Activated CD8-positive, alpha-beta memory T cell treated with anti-CD3 and anti-CD28 coated beads for 36 hours (primary cell): ENCODE data around the gene SLC20A1. TPM values are rescaled to one million over a fixed set of nuclear protein-coding genes. Genes with fewer than 3 reads are reported as not detected.

Experiments used
- CTCF ChIA-PET: fragments of 350-600 bp; sonication (Branson Sonifier 250); formaldehyde crosslinking; loops from one replicate; lab custom pipeline; 2021; ENCODE audit warnings: antibody characterized with exemption; lab: Charles Lee
- POLR2A ChIA-PET: fragments of 350-600 bp; sonication (Branson Sonifier 250); formaldehyde crosslinking; loops from one replicate; lab custom pipeline; 2021; ENCODE audit warnings: antibody characterized with exemption; lab: Charles Lee
- total RNA-seq, 2 experiments: library from RNA; stranded (reverse); gene quantifications; one replicate each; pipeline ENCODE4 v1.2.3, GENCODE V29; 2021

SLC20A1 gene
- total RNA-seq, 2 experiments from 2014 or later = 111 TPM

DNA sequence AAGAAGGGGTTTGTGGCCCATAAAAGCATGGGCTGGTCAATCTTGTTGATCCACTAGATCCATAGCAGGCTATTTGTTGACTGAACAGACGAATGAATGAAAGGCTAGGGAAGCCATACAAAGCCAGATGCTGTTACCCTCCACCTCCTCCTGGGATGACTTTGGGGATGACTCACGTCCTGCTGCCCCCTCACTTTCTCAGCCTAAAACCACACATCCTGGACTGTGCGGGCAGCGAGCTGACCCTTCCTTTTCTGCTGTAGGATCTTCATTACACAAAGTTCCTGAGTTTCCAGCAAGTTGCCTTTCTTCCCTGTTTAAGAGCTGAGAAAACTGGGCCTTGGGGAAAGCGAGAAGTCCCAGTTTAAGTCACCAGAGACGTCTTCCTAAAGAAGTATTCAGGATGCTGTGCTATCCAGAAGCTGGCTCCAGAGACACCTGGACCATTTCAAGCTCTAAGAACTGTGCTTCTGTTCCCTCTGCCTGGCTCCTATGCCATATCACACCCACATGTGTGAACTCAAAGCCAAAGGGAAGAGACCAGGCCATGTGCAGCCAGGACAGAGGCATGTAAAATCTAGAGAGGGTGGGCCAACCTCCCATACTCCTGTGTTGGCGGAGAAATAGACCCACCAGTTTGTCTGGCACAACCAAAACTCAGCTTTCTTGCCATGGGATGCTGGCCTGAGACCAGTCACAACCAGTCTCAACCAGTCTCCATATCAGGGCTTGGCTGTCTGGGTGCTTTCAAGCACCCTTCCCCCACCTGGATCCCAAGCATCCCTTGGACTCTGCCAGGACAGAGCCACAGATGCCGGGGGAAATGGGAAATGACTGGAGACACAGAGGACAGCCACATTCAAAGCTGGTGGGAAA lies 4.7 kb upstream of the SLC20A1 start:
- ChIA-PET POLR2A (no interaction called here), CTCF (interaction anchor here (1.0 to 1.5 kb wide), 5 partner anchors 10 to 49 kb away, joined by 3 to 9 read pairs (median 4); no protein-coding TSS in a partner anchor)

DNA sequence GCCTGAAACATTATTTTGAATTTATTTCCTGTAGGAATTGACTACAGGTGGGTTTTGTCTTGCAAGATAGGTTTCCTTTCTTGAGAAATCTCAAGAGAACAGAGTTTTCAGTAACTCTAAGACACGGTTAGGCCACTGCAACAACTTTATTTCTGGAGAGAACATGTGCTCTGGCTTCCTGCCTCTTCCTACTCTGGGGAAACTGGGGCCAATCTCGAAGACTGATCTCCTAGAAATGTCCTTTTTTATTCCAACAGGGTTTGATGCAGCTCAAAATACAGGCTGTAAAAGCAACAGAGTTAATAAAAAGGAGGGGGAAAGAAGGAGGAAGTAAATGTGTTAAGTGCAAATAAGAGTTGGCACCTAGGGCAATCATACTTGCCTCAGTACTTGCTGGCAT lies 4.0 kb upstream of the SLC20A1 start:
- POLR2A ChIA-PET = no interaction called here
- CTCF ChIA-PET = interaction anchor here (1.0 to 1.6 kb wide), 5 partner anchors 11 to 85 kb away, joined by 3 to 9 read pairs (median 5); no protein-coding TSS in a partner anchor

DNA sequence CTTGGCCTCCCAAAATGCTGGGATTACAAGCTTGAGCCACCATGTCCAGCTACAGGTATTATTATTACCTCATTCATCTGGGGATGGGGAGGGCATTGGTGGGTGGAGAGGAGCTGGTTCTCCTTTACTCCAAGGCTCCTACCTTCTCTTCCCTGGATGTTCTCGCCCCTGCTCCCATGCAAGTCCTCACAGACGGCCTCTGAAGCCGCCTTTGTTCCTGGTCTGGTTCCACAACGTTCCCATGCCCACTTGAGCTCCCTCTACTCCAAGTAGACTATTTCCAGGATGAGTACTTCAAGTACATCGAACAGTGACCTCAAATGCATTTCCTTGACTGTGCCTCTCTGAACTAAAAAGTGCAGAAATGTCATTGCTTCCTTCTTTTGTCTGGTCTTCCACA lies 3.2 kb upstream of the SLC20A1 start:
- POLR2A ChIA-PET = no interaction called here
- CTCF ChIA-PET = interaction anchor here (1.6 kb wide), 1 partner anchor 84 kb away, joined by 6 read pairs; no protein-coding TSS in a partner anchor

DNA sequence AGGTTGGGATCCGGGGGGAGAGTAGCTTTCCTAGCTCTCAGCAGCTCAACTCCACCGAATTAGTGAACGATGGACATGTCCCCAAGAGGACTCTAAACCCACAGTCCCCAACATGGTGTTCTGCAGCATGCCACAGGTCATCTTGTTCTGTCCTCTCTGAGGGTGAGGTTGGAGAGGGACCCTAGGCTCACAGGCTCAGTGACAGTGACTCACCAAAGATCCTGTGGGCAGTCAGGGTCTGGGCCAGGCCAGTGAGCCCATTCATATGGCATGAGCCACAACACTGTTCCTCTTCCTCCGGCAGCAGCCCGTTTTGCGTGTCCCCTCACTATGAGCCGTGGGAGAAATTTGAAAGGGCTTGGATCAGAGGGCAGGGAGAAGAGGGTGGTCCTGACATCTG lies 2.8 kb upstream of the SLC20A1 start:
- ChIA-PET CTCF (interaction anchor here (1.6 kb wide), 1 partner anchor 84 kb away, joined by 6 read pairs; no protein-coding TSS in a partner anchor), POLR2A (no interaction called here)

DNA sequence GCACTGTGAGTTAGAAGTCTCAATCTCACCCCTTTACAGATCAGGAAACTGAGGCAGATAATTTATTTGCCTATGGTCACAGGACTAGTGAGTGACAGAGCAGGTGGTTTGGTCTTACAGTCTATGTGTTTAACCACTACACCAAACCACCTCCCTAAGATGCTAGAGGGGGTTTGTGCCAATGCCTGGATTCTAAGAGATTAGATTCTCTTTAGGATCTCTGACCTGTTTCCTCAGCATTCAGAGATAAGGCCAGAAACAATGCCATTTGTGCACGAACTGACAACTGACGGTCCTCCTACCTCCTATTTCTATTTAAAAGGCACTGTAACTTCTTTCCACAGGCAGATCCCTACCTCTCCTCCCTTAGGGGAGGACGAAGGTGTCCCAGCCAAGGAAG lies 2.3 kb upstream of the SLC20A1 start:
- CTCF ChIA-PET = interaction anchor here (3.5 to 4.9 kb wide), 2 partner anchors 8 to 16 kb away, joined by 21 to 33 read pairs; no protein-coding TSS in a partner anchor
- POLR2A ChIA-PET = no interaction called here

DNA sequence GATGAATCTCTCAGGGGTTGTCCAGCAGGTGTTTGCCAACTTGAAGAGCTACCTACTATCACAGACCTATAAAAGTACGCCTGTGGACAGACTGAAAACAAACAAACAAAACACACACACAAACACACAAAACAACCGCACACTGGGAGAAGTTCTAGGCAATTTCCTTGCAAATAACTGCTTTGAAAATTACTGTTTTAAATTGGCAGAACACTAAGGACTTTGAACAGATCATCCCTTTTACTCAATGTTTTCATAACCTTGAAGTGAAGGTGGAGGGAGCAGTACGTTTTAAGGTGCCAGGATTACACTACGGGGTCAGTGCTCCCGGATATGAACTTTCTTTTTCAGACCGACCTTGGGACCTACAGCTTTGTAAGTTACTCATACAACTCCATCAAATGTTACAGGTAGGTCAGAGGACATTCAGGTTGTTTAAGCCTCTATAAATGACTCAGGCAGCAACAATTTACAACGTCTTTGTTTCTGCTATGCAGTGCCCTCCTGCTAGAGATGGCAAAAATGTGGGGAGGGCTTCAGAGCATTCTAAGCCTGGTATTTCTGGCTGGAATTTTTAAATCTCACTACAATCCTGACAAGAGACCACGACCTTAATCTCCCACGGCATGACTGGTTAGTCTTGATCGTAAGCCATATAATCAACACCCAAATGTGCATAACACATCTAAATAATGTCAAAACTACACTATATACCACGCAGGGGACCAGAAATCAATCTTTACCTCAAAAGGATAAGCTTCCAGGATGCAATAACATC lies 1.4 kb upstream of the SLC20A1 start:
- ChIA-PET CTCF (interaction anchor here (1.1 to 4.9 kb wide), 5 partner anchors 9 to 82 kb away, joined by 4 to 33 read pairs (median 5); no protein-coding TSS in a partner anchor), POLR2A (interaction anchor here (1.2 to 2.1 kb wide), 3 partner anchors 9 to 20 kb away, joined by 3 to 14 read pairs (median 6); no protein-coding TSS in a partner anchor)

DNA sequence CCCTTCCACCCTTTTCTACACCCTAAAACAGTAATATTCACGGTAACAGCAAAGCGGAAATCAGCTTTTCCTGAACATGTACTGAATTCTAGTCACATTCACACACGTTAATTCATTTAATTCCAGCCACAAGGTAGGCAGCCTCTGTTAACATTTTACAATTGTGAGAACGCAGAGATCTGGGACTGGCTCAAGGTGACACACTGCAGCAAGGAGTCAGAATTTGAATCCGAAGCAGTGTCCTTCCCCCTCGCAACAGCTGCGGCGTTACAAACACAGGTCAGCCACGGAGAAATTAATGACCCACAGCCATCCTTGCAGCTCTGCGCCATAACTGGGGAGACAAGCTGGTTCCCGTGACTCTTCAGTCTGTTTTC lies 818 bp upstream of the SLC20A1 start:
- ChIA-PET POLR2A (interaction anchor here (0.7 to 2.1 kb wide), 6 partner anchors 10 to 22 kb away, joined by 3 to 14 read pairs (median 6); no protein-coding TSS in a partner anchor), CTCF (interaction anchor here (0.7 to 4.9 kb wide), 10 partner anchors 10 to 82 kb away, joined by 3 to 33 read pairs (median 4); no protein-coding TSS in a partner anchor)

DNA sequence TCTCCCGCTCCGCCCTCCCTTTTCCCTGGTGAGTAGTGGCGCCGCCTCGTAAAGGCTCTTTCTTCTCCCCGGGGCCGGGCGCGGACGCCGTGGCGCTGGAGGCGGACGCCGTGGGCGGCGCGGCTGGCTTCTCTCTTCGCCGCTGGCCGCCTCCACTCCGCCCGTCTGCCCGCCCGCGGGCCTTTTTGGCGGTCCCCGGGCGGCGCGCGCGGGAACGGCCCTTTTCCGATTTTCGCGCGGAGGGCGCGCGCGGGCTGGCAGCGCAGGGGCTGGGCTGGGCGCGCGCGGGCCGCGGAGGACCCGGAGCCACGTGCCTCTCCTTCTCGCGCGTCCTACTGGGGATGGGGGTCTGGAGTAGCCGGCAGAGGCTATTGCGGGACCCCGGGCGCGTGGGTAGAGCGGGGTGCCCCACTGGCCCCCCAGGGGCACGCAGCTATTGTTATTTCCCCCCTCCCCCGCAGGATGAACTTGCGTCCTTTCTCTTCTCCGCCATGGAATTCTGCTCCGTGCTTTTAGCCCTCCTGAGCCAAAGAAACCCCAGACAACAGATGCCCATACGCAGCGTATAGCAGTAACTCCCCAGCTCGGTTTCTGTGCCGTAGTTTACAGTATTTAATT lies 472 bp downstream of the SLC20A1 start:
- POLR2A ChIA-PET = interaction anchor here (0.5 to 2.1 kb wide), 8 partner anchors 10 to 64 kb away, joined by 3 to 14 read pairs (median 6); no protein-coding TSS in a partner anchor
- CTCF ChIA-PET = interaction anchor here (1.1 to 4.9 kb wide), 5 partner anchors 11 to 46 kb away, joined by 3 to 33 read pairs (median 5); no protein-coding TSS in a partner anchor

DNA sequence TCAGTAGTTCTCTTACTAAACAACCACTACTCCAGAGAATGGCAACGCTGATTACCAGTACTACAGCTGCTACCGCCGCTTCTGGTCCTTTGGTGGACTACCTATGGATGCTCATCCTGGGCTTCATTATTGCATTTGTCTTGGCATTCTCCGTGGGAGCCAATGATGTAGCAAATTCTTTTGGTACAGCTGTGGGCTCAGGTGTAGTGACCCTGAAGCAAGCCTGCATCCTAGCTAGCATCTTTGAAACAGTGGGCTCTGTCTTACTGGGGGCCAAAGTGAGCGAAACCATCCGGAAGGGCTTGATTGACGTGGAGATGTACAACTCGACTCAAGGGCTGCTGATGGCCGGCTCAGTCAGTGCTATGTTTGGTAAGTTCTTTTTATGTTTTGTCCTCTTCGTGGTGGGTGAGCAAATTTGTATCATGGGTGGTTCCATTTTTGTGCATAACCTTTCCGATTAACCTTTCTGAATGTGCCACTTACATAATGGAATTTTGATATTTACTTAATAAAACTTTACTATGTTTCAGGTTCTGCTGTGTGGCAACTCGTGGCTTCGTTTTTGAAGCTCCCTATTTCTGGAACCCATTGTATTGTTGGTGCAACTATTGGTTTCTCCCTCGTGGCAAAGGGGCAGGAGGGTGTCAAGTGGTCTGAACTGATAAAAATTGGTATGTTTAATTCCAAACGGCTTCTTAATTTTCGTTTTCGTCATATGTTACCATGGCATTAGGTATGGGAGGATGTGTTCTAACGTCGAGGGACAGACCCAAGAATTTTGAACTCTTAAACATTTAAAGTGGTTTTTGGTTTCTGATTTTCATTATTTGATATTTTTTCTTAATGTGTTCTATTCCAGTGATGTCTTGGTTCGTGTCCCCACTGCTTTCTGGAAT lies 1.3 kb downstream of the SLC20A1 start:
- POLR2A ChIA-PET = interaction anchor here (0.5 to 2.1 kb wide), 6 partner anchors 9 to 65 kb away, joined by 3 to 14 read pairs (median 4); no protein-coding TSS in a partner anchor
- CTCF ChIA-PET = interaction anchor here (1.2 to 4.9 kb wide), 4 partner anchors 12 to 44 kb away, joined by 3 to 33 read pairs (median 12); no protein-coding TSS in a partner anchor

DNA sequence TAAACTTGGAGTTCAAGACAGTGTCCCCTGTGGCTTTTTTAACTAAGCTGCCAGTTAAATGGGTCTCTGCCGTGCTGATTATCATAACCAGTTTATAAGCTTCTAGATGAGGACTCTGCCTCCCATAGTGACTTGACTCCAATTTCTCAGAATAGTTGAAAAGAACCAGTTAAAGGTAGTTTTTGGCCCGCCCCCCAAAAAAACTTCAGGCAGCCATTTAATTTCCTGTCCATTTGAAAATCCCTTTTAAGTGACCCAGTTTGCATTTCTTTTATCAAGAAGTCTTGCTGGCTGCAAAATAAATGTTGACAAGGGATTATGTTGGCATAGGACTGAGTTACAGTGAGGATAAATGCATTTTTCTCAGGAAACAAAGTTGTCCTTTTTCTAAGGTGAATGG lies 2.3 kb downstream of the SLC20A1 start:
- POLR2A ChIA-PET = no interaction called here

DNA sequence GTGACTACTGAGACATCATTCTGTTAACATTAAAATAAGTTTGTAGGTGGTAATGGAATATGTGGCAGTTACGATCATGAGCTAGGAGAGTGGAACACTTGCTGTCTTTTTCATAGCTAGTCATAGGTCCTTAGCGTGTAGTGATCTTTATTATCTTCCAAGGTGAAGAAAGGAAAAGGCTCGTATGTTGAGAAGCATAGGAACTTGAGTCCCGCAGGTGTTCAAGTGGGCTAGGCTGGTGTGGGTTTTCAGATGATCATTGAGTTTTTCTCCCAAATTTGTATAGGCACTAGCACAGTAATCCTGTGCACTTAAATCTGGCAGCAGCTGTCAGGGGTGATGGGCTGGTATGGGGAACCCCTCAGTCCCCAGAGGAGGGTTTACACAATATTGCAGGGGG lies 10.9 kb downstream of the SLC20A1 start:
- CTCF ChIA-PET = interaction anchor here (0.7 to 0.9 kb wide), 4 partner anchors 11 to 285 kb away, joined by 3 to 4 read pairs (median 3); partner anchors contain the start of gene SLC20A1
- POLR2A ChIA-PET = interaction anchor here (0.7 to 1.5 kb wide), 3 partner anchors 10 to 26 kb away, joined by 3 to 7 read pairs (median 3); partner anchors contain the start of gene SLC20A1

More for the DNA sequence above, 2.3 kb downstream of the SLC20A1 start:
- CTCF ChIA-PET = interaction anchor here (0.9 to 4.9 kb wide), 2 partner anchors 13 to 21 kb away, joined by 3 to 33 read pairs; no protein-coding TSS in a partner anchor

DNA sequence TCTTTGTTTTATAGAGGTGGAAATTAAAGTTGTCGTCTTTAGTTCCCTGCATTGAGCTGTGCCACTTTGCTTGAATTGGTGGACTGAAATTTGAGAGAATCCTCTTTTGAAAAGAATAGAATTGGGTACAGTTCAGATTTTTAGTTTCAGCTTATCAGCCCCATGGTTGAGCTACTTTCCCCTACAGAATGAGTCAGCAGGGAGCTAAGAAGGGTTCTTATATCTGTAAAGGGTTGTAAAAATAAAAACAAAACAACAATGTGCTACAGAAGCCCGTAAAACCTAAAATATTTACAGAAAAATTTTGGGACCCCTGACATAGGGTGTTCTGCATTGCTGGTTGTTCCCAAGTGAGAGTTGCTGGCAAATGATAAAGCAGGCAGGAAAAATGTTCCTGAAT lies 12.6 kb downstream of the SLC20A1 start:
- POLR2A ChIA-PET = no interaction called here
- CTCF ChIA-PET = interaction anchor here (1.1 kb wide), 1 partner anchor 32 kb away, joined by 3 read pairs; no protein-coding TSS in a partner anchor

DNA sequence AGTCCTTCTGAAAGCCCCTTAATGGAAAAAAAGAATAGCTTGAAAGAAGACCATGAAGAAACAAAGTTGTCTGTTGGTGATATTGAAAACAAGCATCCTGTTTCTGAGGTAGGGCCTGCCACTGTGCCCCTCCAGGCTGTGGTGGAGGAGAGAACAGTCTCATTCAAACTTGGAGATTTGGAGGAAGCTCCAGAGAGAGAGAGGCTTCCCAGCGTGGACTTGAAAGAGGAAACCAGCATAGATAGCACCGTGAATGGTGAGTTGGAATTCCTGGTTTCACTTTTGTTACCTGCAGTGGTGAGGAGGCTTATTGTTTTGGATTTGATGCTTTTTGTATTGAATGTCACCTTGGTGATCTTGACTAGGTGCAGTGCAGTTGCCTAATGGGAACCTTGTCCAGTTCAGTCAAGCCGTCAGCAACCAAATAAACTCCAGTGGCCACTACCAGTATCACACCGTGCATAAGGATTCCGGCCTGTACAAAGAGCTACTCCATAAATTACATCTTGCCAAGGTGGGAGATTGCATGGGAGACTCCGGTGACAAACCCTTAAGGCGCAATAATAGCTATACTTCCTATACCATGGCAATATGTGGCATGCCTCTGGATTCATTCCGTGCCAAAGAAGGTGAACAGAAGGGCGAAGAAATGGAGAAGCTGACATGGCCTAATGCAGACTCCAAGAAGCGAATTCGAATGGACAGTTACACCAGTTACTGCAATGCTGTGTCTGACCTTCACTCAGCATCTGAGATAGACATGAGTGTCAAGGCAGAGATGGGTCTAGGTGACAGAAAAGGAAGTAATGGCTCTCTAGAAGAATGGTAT lies 13.3 kb downstream of the SLC20A1 start:
- ChIA-PET CTCF (interaction anchor here (1.1 kb wide), 1 partner anchor 33 kb away, joined by 3 read pairs; no protein-coding TSS in a partner anchor), POLR2A (no interaction called here)

DNA sequence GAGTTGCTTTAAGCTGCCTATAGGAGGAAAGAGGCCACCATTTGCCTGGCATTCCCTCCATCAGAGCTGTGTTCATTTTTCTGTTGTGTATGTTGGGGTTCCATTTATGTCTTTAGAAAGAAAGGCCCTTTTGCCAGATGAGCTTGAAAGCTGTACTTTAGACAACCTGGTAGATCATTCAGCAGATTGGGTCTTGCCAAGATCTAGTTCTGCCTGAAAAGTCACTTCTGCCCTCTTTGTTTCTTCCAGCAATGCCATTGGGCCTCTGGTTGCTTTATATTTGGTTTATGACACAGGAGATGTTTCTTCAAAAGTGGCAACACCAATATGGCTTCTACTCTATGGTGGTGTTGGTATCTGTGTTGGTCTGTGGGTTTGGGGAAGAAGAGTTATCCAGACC lies 14.4 kb downstream of the SLC20A1 start:
- POLR2A ChIA-PET = no interaction called here
- CTCF ChIA-PET = interaction anchor here (1.9 kb wide), 1 partner anchor 9 kb away, joined by 3 read pairs; no protein-coding TSS in a partner anchor

DNA sequence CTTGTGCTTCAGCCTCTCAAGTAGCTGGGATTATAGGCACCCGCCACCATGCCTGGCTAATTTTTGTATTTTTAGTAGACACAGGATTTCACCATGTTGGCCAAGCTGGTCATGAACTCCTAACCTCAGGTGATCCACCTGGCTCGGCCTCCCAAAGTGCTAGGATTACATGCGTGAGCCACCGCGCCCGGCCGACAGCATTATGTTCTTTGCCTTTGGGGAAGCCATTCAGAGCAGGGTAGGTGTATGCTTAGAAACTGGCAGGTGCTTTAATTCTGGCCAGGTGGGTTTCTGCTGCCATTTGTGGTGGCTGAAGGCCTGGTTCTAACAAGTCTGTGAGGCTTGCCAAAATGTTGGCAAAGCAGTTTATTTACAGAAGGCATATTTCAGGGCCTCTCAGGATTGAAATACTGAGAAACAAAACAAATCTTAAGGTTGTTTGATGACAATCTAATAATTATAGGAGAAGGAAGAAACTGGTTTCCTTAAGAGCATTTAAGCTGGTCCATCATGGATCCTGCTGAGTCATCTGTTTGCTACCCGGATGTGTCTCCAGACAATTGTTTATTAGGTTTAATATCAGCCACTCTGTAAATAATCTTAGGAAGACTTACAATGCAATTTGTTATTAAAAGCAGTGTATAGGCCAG lies 16.0 kb downstream of the SLC20A1 start:
- POLR2A ChIA-PET = interaction anchor here (0.5 kb wide), 1 partner anchor 11 kb away, joined by 3 read pairs; no protein-coding TSS in a partner anchor
- CTCF ChIA-PET = interaction anchor here (1.9 kb wide), 1 partner anchor 11 kb away, joined by 3 read pairs; no protein-coding TSS in a partner anchor
